ENCODE results near the gene FAM9C. TPM values are rescaled to one million over a fixed set of nuclear protein-coding genes. Genes with fewer than 3 reads are reported as not detected.

Gene FAM9C
- total and polyA plus RNA-seq, 2 donors from 2014 or later = not detected

GRCh38 chrX:13036896-13037295, 7.5 kb downstream of the FAM9C start:
- Histone ChIP-seq H3K4me1 (ENCODE audit: control insufficient read depth in 2 of 3, insufficient read depth in 2 of 3, low read depth in 1 of 3, low read length in 3 of 3) (no peaks in the 10 kb centered on the region), H3K4me3 (ENCODE audit: low read length in 3 of 3) (no peak overlapping the region), H3K9ac (ENCODE audit: low read length in 3 of 3) (no peak overlapping the region), H3K27ac (ENCODE audit: low read depth in 2 of 2, low read length in 2 of 2) (no peak overlapping the region), H3K27me3 (ENCODE audit: control insufficient read depth, insufficient read depth, low read length) (no peaks in the 10 kb centered on the region), H3K9me3 (ENCODE audit: control insufficient read depth in 2 of 3, insufficient read depth in 1 of 3, low read length in 3 of 3) (no peaks in the 10 kb centered on the region), H3K36me3 (ENCODE audit: control insufficient read depth in 2 of 3, insufficient read depth in 3 of 3, low read length in 3 of 3) (no peaks in the 10 kb centered on the region)
- no peak for FAIRE-seq
- TF ChIP-seq CTCF (IDR thresholded peaks at IDR 0.05; ENCODE audit: borderline replicate concordance, extremely low read depth, insufficient read depth) = no peak
- intact Hi-C loops (cut with DNase I) = no loop called here
- DNase-seq = no peak

DNA sequence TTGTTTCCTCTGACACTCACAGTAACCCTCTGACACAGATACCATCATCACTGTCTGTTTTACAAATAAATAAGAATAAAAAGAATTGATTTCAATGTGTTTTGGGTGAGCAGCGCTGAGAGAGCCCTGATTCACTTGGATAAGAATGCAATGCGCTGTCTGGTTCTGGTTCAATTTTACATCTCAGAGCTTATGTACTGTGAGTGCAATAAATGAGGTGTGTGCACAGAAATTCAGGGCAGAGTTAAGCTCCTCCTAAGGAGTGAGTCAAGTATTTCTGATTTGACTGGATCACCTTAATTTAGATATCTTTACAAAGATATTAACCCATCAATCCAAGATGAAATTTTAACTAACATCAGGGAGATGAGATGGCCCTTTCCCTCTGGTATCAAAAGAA, 11.2 kb downstream of the FAM9C start:
- Histone ChIP-seq H3K27ac (ENCODE audit: low read depth in 2 of 2, low read length in 2 of 2) (no peak overlapping the region), H3K36me3 (ENCODE audit: control insufficient read depth in 2 of 3, insufficient read depth in 3 of 3, low read length in 3 of 3) (no peaks in the 10 kb centered on the region), H3K9ac (ENCODE audit: low read length in 3 of 3) (no peak overlapping the region), H3K4me1 (ENCODE audit: control insufficient read depth in 2 of 3, insufficient read depth in 2 of 3, low read depth in 1 of 3, low read length in 3 of 3) (peaks cover 0 to 10% (median 0%) of the 10 kb centered on the region in 3 donors), H3K27me3 (ENCODE audit: control insufficient read depth, insufficient read depth, low read length) (no peaks in the 10 kb centered on the region), H3K9me3 (ENCODE audit: control insufficient read depth in 2 of 3, insufficient read depth in 1 of 3, low read length in 3 of 3) (no peaks in the 10 kb centered on the region), H3K4me3 (ENCODE audit: low read length in 3 of 3) (no peak overlapping the region)
- intact Hi-C loops (cut with DNase I) = no loop called here
- DNase-seq = no peak
- FAIRE-seq = no peak
- TF ChIP-seq CTCF (IDR thresholded peaks at IDR 0.05; ENCODE audit: borderline replicate concordance, extremely low read depth, insufficient read depth) = no peak

DNA sequence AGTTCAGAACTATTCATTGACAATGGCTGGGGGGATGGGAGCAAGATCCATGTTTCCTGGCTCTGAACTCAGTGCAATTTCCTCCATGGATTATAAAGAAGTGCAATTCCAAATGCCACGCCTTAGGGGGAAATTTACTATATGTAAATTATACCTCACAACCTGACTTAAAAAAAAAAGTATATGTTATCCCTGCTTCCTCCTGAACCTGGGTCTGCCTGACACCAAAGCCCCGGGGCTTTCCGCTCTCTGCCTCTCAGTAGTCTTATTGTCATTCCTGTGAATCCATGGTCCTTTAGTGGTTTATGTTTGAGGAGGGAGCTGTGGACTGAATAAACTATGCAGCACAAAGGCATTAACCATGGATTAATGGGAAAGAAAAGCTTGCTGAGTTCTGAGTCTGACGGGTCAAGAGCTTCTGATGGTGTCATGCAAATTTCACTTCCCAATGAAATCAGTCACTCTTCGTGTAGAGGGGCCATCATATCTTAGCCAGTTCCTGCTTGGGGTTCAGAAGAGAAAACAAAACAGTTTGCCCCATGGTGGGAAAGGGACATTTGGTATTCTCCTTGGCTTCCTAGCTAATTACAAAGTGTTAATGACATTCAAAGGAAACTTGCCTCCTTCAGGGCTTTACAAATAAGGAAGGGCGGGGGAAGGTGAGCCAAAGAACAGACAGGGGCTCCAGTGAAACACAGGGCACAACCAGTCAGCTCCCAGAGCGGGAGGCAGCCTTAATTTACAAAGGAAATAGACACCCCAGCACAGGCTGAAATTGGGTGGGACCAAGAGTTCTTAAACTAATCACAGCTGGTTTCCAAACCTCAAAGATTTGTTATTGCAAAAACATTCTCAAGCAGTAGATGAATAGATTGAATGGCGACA, 14.3 kb downstream of the FAM9C start:
- intact Hi-C loops (cut with DNase I) = no loop called here
- FAIRE-seq (peak; percentile 74), DNase-seq (peak in 2 of 5 donors; percentile 37 to 39)
- H3K27ac ChIP-seq (ENCODE audit: low read depth in 2 of 2, low read length in 2 of 2) = peak overlapping the region in 1 of 2 donors; percentile 47
- H3K36me3 ChIP-seq (ENCODE audit: control insufficient read depth in 2 of 3, insufficient read depth in 3 of 3, low read length in 3 of 3) = no peaks in the 10 kb centered on the region
- no peak overlapping the region for H3K4me3 ChIP-seq (ENCODE audit: low read length in 3 of 3)
- no peaks in the 10 kb centered on the region for H3K9me3 ChIP-seq (ENCODE audit: control insufficient read depth in 2 of 3, insufficient read depth in 1 of 3, low read length in 3 of 3)
- no peak for TF ChIP-seq CTCF (IDR thresholded peaks at IDR 0.05; ENCODE audit: borderline replicate concordance, extremely low read depth, insufficient read depth)
- H3K27me3 ChIP-seq (ENCODE audit: control insufficient read depth, insufficient read depth, low read length) = no peaks in the 10 kb centered on the region
- peaks cover 0 to 10% (median 0%) of the 10 kb centered on the region in 3 donors for H3K4me1 ChIP-seq (ENCODE audit: control insufficient read depth in 2 of 3, insufficient read depth in 2 of 3, low read depth in 1 of 3, low read length in 3 of 3)
- no peak overlapping the region for H3K9ac ChIP-seq (ENCODE audit: low read length in 3 of 3)
